Psoas muscle (tissue), 8 donors: ENCODE data around the gene SUCNR1. TPM values are rescaled to one million over a fixed set of nuclear protein-coding genes. Genes with fewer than 3 reads are reported as not detected.
A peak's percentile ranks its signal among the peaks of the same experiment; 100 is the strongest.

Source experiments
- ATAC-seq, 4 donors: fragments of 200-7000 bp; cut with Tn5 transposase; one replicate each; pipeline ENCODE4 v1.9.1; 2020; ENCODE audit warnings: moderate library complexity in 3 of 4, mild to moderate bottlenecking in 2 of 4
- DNase-seq, 2 donors: peaks; one replicate each; pipeline ENCODE4 v3.0.0-alpha.2; 2020
- H3K27ac ChIP-seq: fragments of 200-600 bp; one replicate; pipeline ENCODE4 v1.8.0; 2022
- H3K27me3 ChIP-seq, 3 donors: fragments of 200-600 bp in 1 of 3; one replicate each; pipeline versions ENCODE4 v1.6.1 to v1.8.0; 2013 to 2022; ENCODE audit warnings: low read length in 2 of 3, mild to moderate bottlenecking in 2 of 3, moderate library complexity in 1 of 3; ENCODE audit not compliant: insufficient read depth in 3 of 3
- H3K36me3 ChIP-seq, 2 donors: fragments of 200-600 bp in 1 of 2; one replicate each; pipeline versions ENCODE4 v1.6.1 to v1.8.0; 2013 to 2022; ENCODE audit warnings: low read depth in 1 of 2, mild to moderate bottlenecking in 1 of 2, moderate library complexity in 1 of 2; ENCODE audit not compliant: insufficient read depth in 1 of 2
- H3K4me1 ChIP-seq: fragments of 200-600 bp; one replicate; pipeline ENCODE4 v1.8.0; 2022
- H3K4me3 ChIP-seq: fragments of 200-600 bp; one replicate; pipeline ENCODE4 v1.8.0; 2022; ENCODE audit warnings: mild to moderate bottlenecking
- H3K9me3 ChIP-seq: fragments of 200-600 bp; one replicate; pipeline ENCODE4 v1.8.0; 2022
- WGBS, 3 donors: extraction: QIAGEN DNeasy Blood & Tissue Kit; methylation state at CpG; one replicate each; pipeline versions ENCODE4 v1.1.6 to v1.1.7; 2013; 5-methylcytosine and 5-hydroxymethylcytosine counted together
- intact Hi-C, 2 donors: fragments of 100-400 bp; cut with DNase I; formaldehyde crosslinking; loops; one replicate each; pipeline versions ENCODE4 v1.11.0 to v1.14.2; 2022
- polyA plus RNA-seq, 3 donors: library from polyadenylated mRNA; stranded (reverse); fragments of 200-250 nt; gene quantifications; one replicate each; pipeline ENCODE4 v1.2.3, GENCODE V29; 2013
- total RNA-seq, 4 donors: library from RNA; stranded (reverse); fragmentation: NEBNext Ultra II Directional in 2 of 4; extraction: Animal tissue kit (Norgen Biotek cat#: 25700) in 2 of 4; gene quantifications; one replicate each; pipeline versions ENCODE4 v1.2.1 to v1.2.4, GENCODE V29; 2021 to 2023
- TF ChIP-seq, protein P1 (sequence below): fragments of 200-600 bp; IDR thresholded peaks from one replicate; pipeline ENCODE4 v1.8.0; 2022; ENCODE audit warnings: antibody characterized with exemption
- donor health status: healthy with polysubstance abuse.
- donor health status: DM: no; HTN: no; CAD: no; lungs with moderate emphysema.
- donor health status: Bipolar disorder and iron deficiency.
- donor health status: healthy.
- donor health status: DM: yes; HTN: yes; CAD: no.
- donor health status: DM: no; HTN: no; CAD: no.
- donor health status: DM: no; HTN: no; CAD: no.
- donor health status: DM: yes; HTN: yes; CAD: no.

The SUCNR1 gene
- total and polyA plus RNA-seq, 7 donors = 0.01 to 0.32 (median 0.13) TPM; not detected in 2

DNA sequence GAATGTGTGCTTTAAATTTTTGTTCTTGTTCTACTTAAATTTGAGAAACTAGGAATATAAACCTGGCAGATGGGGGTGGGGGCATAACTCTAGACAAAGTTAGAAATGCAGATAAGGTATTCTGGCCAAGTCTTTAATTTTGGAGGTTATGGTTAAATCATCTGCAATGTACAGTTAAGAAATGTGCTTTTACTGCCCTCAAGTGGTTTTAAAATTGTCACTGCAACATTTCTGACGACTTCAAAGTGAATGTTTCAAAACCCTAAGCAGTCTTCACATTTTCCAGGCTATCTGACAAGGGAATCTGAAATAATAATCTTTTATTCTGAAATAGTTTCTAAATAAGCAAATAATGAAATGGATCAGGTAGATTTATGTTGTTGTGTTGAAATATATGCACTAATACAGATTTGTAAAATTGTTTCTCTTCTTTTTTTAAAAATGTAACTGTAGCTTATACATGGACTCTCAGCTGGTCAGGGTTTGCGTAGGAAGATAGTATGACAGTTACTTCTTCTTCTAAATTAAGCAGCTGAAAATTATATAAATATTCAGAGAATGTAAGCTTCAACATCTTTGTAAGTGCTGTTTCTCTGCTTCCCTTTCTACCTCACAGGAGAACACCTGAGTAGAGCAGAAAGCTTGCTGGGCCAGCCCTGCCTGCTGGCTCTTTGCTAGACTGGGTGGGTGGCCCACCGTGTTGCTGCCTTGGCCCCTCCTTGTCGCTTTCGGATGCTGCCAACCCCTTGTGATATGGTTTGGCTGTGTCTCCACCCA lies 45.0 kb downstream of the SUCNR1 start:
- H3K9me3 ChIP-seq = no peaks in the 10 kb centered on the region
- intact Hi-C loops = loop anchor here in 1 of 2 donors (5.0 kb wide), 1 partner anchor 481 kb away; no protein-coding TSS in a partner anchor
- no peaks in the 10 kb centered on the region for H3K36me3 ChIP-seq
- no peak overlapping the region for H3K27ac ChIP-seq
- H3K4me3 ChIP-seq = no peak overlapping the region
- no peaks in the 10 kb centered on the region for H3K4me1 ChIP-seq
- DNase-seq = no peak
- WGBS, 3 donors = 60 to 65% (median 60%) methylated on average over 5 of the region's 5 CpGs
- no peaks in the 10 kb centered on the region for H3K27me3 ChIP-seq
- TF ChIP-seq, protein P1, sequence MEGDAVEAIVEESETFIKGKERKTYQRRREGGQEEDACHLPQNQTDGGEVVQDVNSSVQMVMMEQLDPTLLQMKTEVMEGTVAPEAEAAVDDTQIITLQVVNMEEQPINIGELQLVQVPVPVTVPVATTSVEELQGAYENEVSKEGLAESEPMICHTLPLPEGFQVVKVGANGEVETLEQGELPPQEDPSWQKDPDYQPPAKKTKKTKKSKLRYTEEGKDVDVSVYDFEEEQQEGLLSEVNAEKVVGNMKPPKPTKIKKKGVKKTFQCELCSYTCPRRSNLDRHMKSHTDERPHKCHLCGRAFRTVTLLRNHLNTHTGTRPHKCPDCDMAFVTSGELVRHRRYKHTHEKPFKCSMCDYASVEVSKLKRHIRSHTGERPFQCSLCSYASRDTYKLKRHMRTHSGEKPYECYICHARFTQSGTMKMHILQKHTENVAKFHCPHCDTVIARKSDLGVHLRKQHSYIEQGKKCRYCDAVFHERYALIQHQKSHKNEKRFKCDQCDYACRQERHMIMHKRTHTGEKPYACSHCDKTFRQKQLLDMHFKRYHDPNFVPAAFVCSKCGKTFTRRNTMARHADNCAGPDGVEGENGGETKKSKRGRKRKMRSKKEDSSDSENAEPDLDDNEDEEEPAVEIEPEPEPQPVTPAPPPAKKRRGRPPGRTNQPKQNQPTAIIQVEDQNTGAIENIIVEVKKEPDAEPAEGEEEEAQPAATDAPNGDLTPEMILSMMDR = peak; percentile 48
- peak in 1 of 4 donors; percentile 47 for ATAC-seq

GRCh38 chr3:151919030-151919328 lies 45.5 kb downstream of the SUCNR1 start:
- 79 to 86% (median 79%) methylated on average over 2 of the region's 2 CpGs for WGBS, 3 donors
- intact Hi-C loops = loop anchor here in 1 of 2 donors (5.0 kb wide), 1 partner anchor 482 kb away; no protein-coding TSS in a partner anchor
- no peak overlapping the region for H3K4me3 ChIP-seq
- ATAC-seq = no peak
- no peaks in the 10 kb centered on the region for H3K27me3 ChIP-seq
- H3K4me1 ChIP-seq = no peaks in the 10 kb centered on the region
- no peaks in the 10 kb centered on the region for H3K9me3 ChIP-seq
- TF ChIP-seq, protein P1 = no peak
- H3K36me3 ChIP-seq = no peaks in the 10 kb centered on the region
- no peak for DNase-seq
- H3K27ac ChIP-seq = no peak overlapping the region

- ATAC-seq = no peak
- DNase-seq = no peak
- Histone ChIP-seq H3K4me1 (no peaks in the 10 kb centered on the region), H3K36me3 (no peaks in the 10 kb centered on the region), H3K4me3 (no peak overlapping the region), H3K27me3 (no peaks in the 10 kb centered on the region), H3K9me3 (no peaks in the 10 kb centered on the region), H3K27ac (no peak overlapping the region)
- intact Hi-C loops = loop anchor here in 1 of 2 donors (5.0 kb wide), 1 partner anchor 482 kb away; no protein-coding TSS in a partner anchor
- 53 to 64% (median 59%) methylated on average over 3 of the region's 3 CpGs for WGBS, 3 donors
- TF ChIP-seq, protein P1 = no peak
Measured at GRCh38 chr3:151919446-151919845, 46.0 kb downstream of the SUCNR1 start.

GRCh38 chr3:151923901-151924300 lies 50.5 kb downstream of the SUCNR1 start:
- no peak for DNase-seq
- intact Hi-C loops = no loop called here
- Histone ChIP-seq H3K27me3 (no peaks in the 10 kb centered on the region), H3K9me3 (no peaks in the 10 kb centered on the region), H3K4me3 (no peak overlapping the region), H3K4me1 (no peaks in the 10 kb centered on the region), H3K36me3 (no peaks in the 10 kb centered on the region), H3K27ac (no peak overlapping the region)
- WGBS, 3 donors = 15 to 28% (median 22%) methylated on average over 1 of the region's 1 CpG
- ATAC-seq = no peak
- TF ChIP-seq, protein P1 = no peak

- ATAC-seq (no peak), DNase-seq (no peak)
- H3K4me1 ChIP-seq = no peaks in the 10 kb centered on the region
- no peak overlapping the region for H3K4me3 ChIP-seq
- no peaks in the 10 kb centered on the region for H3K9me3 ChIP-seq
- no peak overlapping the region for H3K27ac ChIP-seq
- intact Hi-C loops = no loop called here
- no peaks in the 10 kb centered on the region for H3K36me3 ChIP-seq
- TF ChIP-seq, protein P1 = no peak
- 90 to 98% (median 96%) methylated on average over 3 of the region's 3 CpGs for WGBS, 3 donors
- H3K27me3 ChIP-seq = peaks cover 0 to 1% (median 0%) of the 10 kb centered on the region in 3 donors
Measured at GRCh38 chr3:151924753-151925152, 51.3 kb downstream of the SUCNR1 start.
